Measurements from ENCODE around the gene BLACAT1.
"Not testable (repeated sequence)": the region's sequence is repeated elsewhere in the genome, so short reads cannot be mapped to it uniquely, and the experiment has no call there.

DNA sequence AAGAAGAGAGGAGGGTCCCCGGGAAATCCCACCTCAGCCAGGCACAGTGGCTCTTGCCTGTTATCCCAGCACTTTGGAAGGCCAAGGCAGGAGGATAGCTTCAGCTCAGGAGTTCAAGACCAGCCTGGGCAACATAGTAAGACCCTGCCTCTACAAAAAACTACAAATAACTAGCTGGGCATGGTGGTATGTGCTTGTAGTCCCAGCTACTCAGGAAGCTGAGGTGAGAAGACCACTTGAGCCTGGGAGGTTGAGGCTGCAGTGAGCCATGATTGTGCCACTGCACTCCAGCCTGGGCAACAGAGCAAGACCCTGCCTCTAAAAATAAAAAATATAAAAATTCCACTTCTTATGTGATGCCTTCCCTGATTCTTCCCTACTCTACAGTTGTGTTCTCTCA lies 23.2 kb downstream of the BLACAT1 start:
- TF ChIP-seq, protein P1, sequence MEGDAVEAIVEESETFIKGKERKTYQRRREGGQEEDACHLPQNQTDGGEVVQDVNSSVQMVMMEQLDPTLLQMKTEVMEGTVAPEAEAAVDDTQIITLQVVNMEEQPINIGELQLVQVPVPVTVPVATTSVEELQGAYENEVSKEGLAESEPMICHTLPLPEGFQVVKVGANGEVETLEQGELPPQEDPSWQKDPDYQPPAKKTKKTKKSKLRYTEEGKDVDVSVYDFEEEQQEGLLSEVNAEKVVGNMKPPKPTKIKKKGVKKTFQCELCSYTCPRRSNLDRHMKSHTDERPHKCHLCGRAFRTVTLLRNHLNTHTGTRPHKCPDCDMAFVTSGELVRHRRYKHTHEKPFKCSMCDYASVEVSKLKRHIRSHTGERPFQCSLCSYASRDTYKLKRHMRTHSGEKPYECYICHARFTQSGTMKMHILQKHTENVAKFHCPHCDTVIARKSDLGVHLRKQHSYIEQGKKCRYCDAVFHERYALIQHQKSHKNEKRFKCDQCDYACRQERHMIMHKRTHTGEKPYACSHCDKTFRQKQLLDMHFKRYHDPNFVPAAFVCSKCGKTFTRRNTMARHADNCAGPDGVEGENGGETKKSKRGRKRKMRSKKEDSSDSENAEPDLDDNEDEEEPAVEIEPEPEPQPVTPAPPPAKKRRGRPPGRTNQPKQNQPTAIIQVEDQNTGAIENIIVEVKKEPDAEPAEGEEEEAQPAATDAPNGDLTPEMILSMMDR (IDR thresholded peaks at IDR 0.05): not testable (repeated sequence)
- TF ChIP-seq POLR2A (IDR thresholded peaks at IDR 0.05): not testable (repeated sequence)

Measured in Peyer's patch (tissue), 4 donors.